CD1c-positive myeloid dendritic cell (primary cell): ENCODE results near the gene CLDN6.
"Not testable (repeated sequence)": the region's sequence is repeated elsewhere in the genome, so short reads cannot be mapped to it uniquely, and the experiment has no call there.

Experiments used
- DNase-seq: peaks from one replicate; pipeline ENCODE4 v3.0.0-alpha.2; 2016; ENCODE audit errors: extremely low spot score

The CLDN6 gene

GRCh38 chr16:3052571-3053329 lies 34.8 kb upstream of the CLDN6 start:
- not testable (repeated sequence) for DNase-seq

GRCh38 chr16:3051494-3051893 lies 33.5 kb upstream of the CLDN6 start:
- peak; percentile 49 for DNase-seq

GRCh38 chr16:3051009-3051408 lies 33.0 kb upstream of the CLDN6 start:
- DNase-seq, result no peak

- DNase-seq, result no peak
Observed at GRCh38 chr16:3050487-3050886, 32.5 kb upstream of the CLDN6 start.

GRCh38 chr16:3049921-3050481 lies 32.0 kb upstream of the CLDN6 start:
- no peak for DNase-seq

- no peak for DNase-seq
Observed at GRCh38 chr16:3047387-3047720, 29.4 kb upstream of the CLDN6 start.

GRCh38 chr16:3046641-3047386 lies 28.8 kb upstream of the CLDN6 start:
- DNase-seq, result no peak

GRCh38 chr16:3045758-3046640 lies 28.0 kb upstream of the CLDN6 start, which contains the start of gene MMP25:
Gene MMP25, plus strand, starts transcription at chr16:3046561. Its CDS starts 357 bp downstream, at chr16:3046918.
- DNase-seq, result peak; percentile 80

- DNase-seq, result no peak
Observed at GRCh38 chr16:3044708-3045107, 26.7 kb upstream of the CLDN6 start.

- DNase-seq, result peak; percentile 18
Observed at GRCh38 chr16:3042376-3042775, 24.4 kb upstream of the CLDN6 start.

- no peak for DNase-seq
Observed at GRCh38 chr16:3038896-3039295, 20.9 kb upstream of the CLDN6 start.

GRCh38 chr16:3038256-3038655 lies 20.3 kb upstream of the CLDN6 start:
- DNase-seq, result no peak

- no peak for DNase-seq
Observed at GRCh38 chr16:3036726-3037315, 18.8 kb upstream of the CLDN6 start, which contains the start of gene BICDL2. Gene BICDL2, minus strand, starts transcription at chr16:3036944. Its CDS starts 1,448 bp downstream, at chr16:3035496.

GRCh38 chr16:3035972-3036725 lies 18.2 kb upstream of the CLDN6 start:
- DNase-seq, result no peak

GRCh38 chr16:3035289-3035971 lies 17.4 kb upstream of the CLDN6 start:
- no peak for DNase-seq

GRCh38 chr16:3032624-3033023 lies 14.6 kb upstream of the CLDN6 start:
- peak; percentile 50 for DNase-seq

- DNase-seq, result no peak
Observed at GRCh38 chr16:3030222-3031212, 12.5 kb upstream of the CLDN6 start.

GRCh38 chr16:3029491-3030221 lies 11.7 kb upstream of the CLDN6 start:
- peak; percentile 67 for DNase-seq
